NB4 (cell line): ENCODE results near the gene ZNF385A.

Experiments used
- CTCF ChIP-seq: IDR thresholded peaks from one replicate; pipeline ENCODE4 v1.5.1; 2012; ENCODE audit warnings: low read depth, low read length
- MYC ChIP-seq: IDR thresholded peaks from 2 replicates; pipeline ENCODE4 v1.6.1; 2011; ENCODE audit warnings: low read depth, low read length
- POLR2A ChIP-seq: IDR thresholded peaks from 2 replicates; pipeline ENCODE4 v1.6.1; 2011; ENCODE audit warnings: mild to moderate bottlenecking; ENCODE audit not compliant: insufficient read length; ENCODE audit errors: extremely low read depth

- TF ChIP-seq CTCF (no peak), POLR2A (no peak), MYC (no peak)
These were observed 27.8 kb upstream of the ZNF385A start for GRCh38 chr12:54412348-54412747.
